ENCODE measurements around the gene HBZ. TPM values are rescaled to one million over a fixed set of nuclear protein-coding genes. Genes with fewer than 3 reads are reported as not detected.

Gene HBZ
- total RNA-seq, 1 experiment from 2014 or later, result not detected

- Histone ChIP-seq H3K9ac (ENCODE audit: low read length) (no peak overlapping the region), H3F3A (ENCODE audit: low read length, unreplicated experiment) (no peaks in the 10 kb centered on the region), H3K4me3 (ENCODE audit: low read length) (no peak overlapping the region), H3K4me2 (ENCODE audit: low read length) (no peak overlapping the region), H3K27me3 (ENCODE audit: low read length) (no peaks in the 10 kb centered on the region), H3K79me2 (ENCODE audit: low read length) (peaks cover 29% of the 10 kb centered on the region), H2AFZ (ENCODE audit: low read length) (no peak overlapping the region), H3K9me3 (ENCODE audit: low read length) (no peaks in the 10 kb centered on the region), H3K9me2 (replicated peaks; ENCODE audit: low read length) (no peaks in the 10 kb centered on the region), H3K36me3 (ENCODE audit: low read depth, low read length) (no peaks in the 10 kb centered on the region), H3K4me1 (ENCODE audit: insufficient read depth, low read length) (no peaks in the 10 kb centered on the region), H3K27ac (ENCODE audit: low read length) (no peak overlapping the region), H4K20me1 (ENCODE audit: low read length) (no peaks in the 10 kb centered on the region)
- POLR2A ChIA-PET (ENCODE audit: unreplicated experiment), result no interaction called here
- ATAC-seq (no peak), DNase-seq (no peak)
- BruUV-seq (replicated peaks), result no TSS peak
- CTCF ChIA-PET, result interaction anchor here (0.6 kb wide), 1 partner anchor 16 kb away, joined by 7 read pairs; no protein-coding TSS in a partner anchor
- intact Hi-C loops (cut with micrococcal nuclease), result no loop called here
- no peak for TF ChIP-seq EZH2 (IDR thresholded peaks at IDR 0.05; ENCODE audit: low read length, unreplicated experiment)
- no peak for TF ChIP-seq EZH2phosphoT487 (IDR thresholded peaks at IDR 0.05; ENCODE audit: borderline replicate concordance, low read length)
- no peak for TF ChIP-seq CTCF (conservative IDR thresholded peaks at IDR 0.05; ENCODE audit: low read depth, low read length)
These were observed 12.1 kb upstream of the HBZ start for GRCh38 chr16:140175-140857.

GRCh38 chr16:142405-142967 is 10.0 kb upstream of the HBZ start:
- no peaks in the 10 kb centered on the region for H3K9me2 ChIP-seq (replicated peaks; ENCODE audit: low read length)
- no peaks in the 10 kb centered on the region for H4K20me1 ChIP-seq (ENCODE audit: low read length)
- intact Hi-C loops (cut with micrococcal nuclease), result no loop called here
- H3F3A ChIP-seq (ENCODE audit: low read length, unreplicated experiment), result no peaks in the 10 kb centered on the region
- no peak overlapping the region for H3K27ac ChIP-seq (ENCODE audit: low read length)
- POLR2A ChIA-PET (ENCODE audit: unreplicated experiment), result no interaction called here
- CTCF ChIA-PET, result no interaction called here
- DNase-seq (no peak), ATAC-seq (no peak)
- no peak overlapping the region for H3K4me2 ChIP-seq (ENCODE audit: low read length)
- peaks cover 7% of the 10 kb centered on the region for H3K79me2 ChIP-seq (ENCODE audit: low read length)
- no peak overlapping the region for H3K9ac ChIP-seq (ENCODE audit: low read length)
- no TSS peak for BruUV-seq (replicated peaks)
- TF ChIP-seq EZH2phosphoT487 (IDR thresholded peaks at IDR 0.05; ENCODE audit: borderline replicate concordance, low read length), result no peak
- TF ChIP-seq CTCF (conservative IDR thresholded peaks at IDR 0.05; ENCODE audit: low read depth, low read length), result no peak
- TF ChIP-seq EZH2 (IDR thresholded peaks at IDR 0.05; ENCODE audit: low read length, unreplicated experiment), result no peak
- no peak overlapping the region for H3K4me3 ChIP-seq (ENCODE audit: low read length)
- no peaks in the 10 kb centered on the region for H3K36me3 ChIP-seq (ENCODE audit: low read depth, low read length)
- no peaks in the 10 kb centered on the region for H3K27me3 ChIP-seq (ENCODE audit: low read length)
- H3K9me3 ChIP-seq (ENCODE audit: low read length), result no peaks in the 10 kb centered on the region
- H2AFZ ChIP-seq (ENCODE audit: low read length), result no peak overlapping the region
- no peaks in the 10 kb centered on the region for H3K4me1 ChIP-seq (ENCODE audit: insufficient read depth, low read length)

GRCh38 chr16:143047-143446 is 9.4 kb upstream of the HBZ start:
- POLR2A ChIA-PET (ENCODE audit: unreplicated experiment), result no interaction called here

More at GRCh38 chr16:143047-143446, 9.4 kb upstream of the HBZ start:
- Histone ChIP-seq H3K36me3 (ENCODE audit: low read depth, low read length) (no peaks in the 10 kb centered on the region), H3K9me3 (ENCODE audit: low read length) (no peaks in the 10 kb centered on the region), H2AFZ (ENCODE audit: low read length) (no peak overlapping the region), H3K27ac (ENCODE audit: low read length) (no peak overlapping the region), H3K4me3 (ENCODE audit: low read length) (no peak overlapping the region), H3K9ac (ENCODE audit: low read length) (no peak overlapping the region), H3K4me2 (ENCODE audit: low read length) (no peak overlapping the region), H3K9me2 (replicated peaks; ENCODE audit: low read length) (no peaks in the 10 kb centered on the region), H3K79me2 (ENCODE audit: low read length) (peaks cover 1% of the 10 kb centered on the region), H3K4me1 (ENCODE audit: insufficient read depth, low read length) (no peaks in the 10 kb centered on the region), H4K20me1 (ENCODE audit: low read length) (no peaks in the 10 kb centered on the region), H3F3A (ENCODE audit: low read length, unreplicated experiment) (no peaks in the 10 kb centered on the region), H3K27me3 (ENCODE audit: low read length) (no peaks in the 10 kb centered on the region)
- TF ChIP-seq EZH2 (IDR thresholded peaks at IDR 0.05; ENCODE audit: low read length, unreplicated experiment) (no peak), CTCF (conservative IDR thresholded peaks at IDR 0.05; ENCODE audit: low read depth, low read length) (no peak), EZH2phosphoT487 (IDR thresholded peaks at IDR 0.05; ENCODE audit: borderline replicate concordance, low read length) (no peak)
- no TSS peak for BruUV-seq (replicated peaks)
- intact Hi-C loops (cut with micrococcal nuclease), result no loop called here
- no peak for DNase-seq
- ATAC-seq, result no peak
- CTCF ChIA-PET, result no interaction called here
